GM23338 (cell line): ENCODE measurements around the gene FARP1.

Source experiments
- CTCF ChIP-seq, 2 experiments: fragments of 200-600 bp in 1 of 2; sonication (generic) in 1 of 2; conservative IDR thresholded peaks; 2 replicates each; pipeline versions ENCODE4 v1.5.1 to v1.6.1; 2016 to 2017; ENCODE audit warnings: antibody characterized with exemption in 2 of 2, low read depth in 2 of 2, mild to moderate bottlenecking in 2 of 2, moderate library complexity in 1 of 2
- POLR2AphosphoS5 ChIP-seq: IDR thresholded peaks from 2 replicates; pipeline ENCODE4 v1.6.1; 2016; ENCODE audit warnings: antibody characterized with exemption, low read depth
- ZNF331 ChIP-seq: fragments of 250-450 bp; sonication (Bioruptor Pico); IDR thresholded peaks from 2 replicates; pipeline ENCODE4 v1.5.0; 2020; ENCODE audit warnings: low read depth, mild to moderate bottlenecking, moderate library complexity

GRCh38 chr13:98222081-98222554 is 79.2 kb downstream of the FARP1 start:
- TF ChIP-seq POLR2AphosphoS5 = no peak
- TF ChIP-seq CTCF (conservative IDR thresholded peaks at IDR 0.05; ENCODE audit: low read depth in 2 of 2) = no peak
- no peak for TF ChIP-seq ZNF331 (CRISPR knock-in tag)
